ENCODE results near the gene VWA8.
"Not testable (repeated sequence)": the region's sequence is repeated elsewhere in the genome, so short reads cannot be mapped to it uniquely, and the experiment has no call there.

The VWA8 gene

DNA sequence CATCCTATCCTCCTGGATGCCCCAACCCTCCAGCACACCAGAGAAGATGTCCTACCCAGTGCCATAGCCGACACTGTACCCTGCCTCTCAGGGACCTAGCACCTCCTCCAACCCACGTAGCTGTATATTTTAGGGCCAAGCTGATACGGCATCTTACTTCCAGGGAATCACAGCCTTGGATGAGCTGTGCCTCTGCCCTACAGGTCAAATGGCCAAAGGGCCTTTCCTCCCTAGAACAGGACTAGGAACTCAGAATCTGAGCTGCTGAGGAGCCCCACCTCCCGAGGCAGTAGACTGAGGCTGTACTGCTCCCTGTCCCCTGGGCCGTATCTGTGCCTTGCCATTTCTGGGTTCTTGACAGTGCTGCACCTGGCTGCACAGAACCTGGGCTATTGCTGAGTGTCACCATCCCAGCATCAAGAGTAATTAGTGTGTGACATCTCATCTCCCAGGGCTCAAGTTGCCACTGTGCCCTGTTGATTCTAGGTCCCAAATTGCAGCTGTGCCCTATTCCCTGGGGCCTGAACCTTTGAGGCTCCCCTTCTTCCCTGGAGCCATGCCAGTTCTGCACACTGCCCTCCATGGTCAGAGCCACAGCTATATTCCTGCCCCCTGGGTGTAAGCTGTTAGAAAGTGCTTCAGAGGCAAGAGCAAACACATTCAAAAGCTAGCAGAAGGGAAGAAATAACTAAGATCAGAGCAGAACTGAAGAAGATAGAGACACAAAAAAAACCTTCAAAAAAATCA lies 41.0 kb downstream of the VWA8 start:
- no peak for DNase-seq

DNA sequence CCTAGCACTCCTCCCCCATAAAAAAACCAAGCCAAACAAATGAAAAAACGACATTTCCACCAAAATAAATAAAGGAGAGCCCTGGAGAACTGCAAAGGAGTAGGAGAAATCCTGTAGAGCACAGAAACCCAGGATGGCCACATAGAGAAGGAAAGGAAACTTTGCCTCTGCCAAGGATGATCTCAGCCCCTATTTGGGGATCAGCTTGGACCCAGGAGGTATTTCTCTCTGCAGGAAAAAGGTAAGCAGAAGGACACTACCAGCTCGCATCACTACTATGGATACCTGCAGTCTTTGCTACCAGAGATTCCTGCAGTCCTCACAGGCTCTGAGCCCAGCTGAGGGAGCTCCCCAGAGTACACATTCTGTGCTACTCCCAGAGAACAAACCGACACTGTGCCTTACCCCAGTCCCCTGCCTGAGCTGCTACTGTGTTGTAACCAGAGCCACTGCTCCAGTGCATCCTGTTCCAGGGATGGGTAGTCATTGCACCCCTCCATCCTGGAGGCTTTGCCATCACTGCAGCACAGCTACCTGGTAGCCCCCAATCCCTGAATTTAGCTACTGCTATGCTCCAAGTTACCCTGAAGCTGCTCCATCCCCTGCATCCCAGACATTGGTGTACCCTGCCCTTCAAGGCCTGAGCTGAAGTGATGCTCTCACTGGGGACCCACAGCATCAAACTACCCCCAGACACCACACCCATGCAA lies 41.7 kb downstream of the VWA8 start:
- DNase-seq: no peak

DNA sequence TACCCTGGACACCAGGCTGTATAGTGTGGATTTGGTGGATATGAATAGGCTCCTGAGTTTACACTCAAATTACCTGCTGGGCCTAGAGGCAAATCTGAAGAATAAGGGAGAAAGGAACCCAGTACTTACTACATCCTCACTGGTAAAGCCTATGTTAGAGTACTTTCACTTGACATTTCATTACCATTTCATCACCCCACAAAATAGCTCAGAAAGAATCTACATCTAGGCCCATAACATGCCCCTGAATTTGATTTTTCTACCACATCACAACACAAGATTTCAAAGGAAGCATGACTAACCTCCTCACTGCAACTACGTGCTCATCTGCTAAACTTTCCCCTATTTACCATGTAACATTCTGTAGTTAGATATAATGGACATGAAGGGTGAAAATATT lies 43.3 kb downstream of the VWA8 start:
- DNase-seq: peak; percentile 58

DNA sequence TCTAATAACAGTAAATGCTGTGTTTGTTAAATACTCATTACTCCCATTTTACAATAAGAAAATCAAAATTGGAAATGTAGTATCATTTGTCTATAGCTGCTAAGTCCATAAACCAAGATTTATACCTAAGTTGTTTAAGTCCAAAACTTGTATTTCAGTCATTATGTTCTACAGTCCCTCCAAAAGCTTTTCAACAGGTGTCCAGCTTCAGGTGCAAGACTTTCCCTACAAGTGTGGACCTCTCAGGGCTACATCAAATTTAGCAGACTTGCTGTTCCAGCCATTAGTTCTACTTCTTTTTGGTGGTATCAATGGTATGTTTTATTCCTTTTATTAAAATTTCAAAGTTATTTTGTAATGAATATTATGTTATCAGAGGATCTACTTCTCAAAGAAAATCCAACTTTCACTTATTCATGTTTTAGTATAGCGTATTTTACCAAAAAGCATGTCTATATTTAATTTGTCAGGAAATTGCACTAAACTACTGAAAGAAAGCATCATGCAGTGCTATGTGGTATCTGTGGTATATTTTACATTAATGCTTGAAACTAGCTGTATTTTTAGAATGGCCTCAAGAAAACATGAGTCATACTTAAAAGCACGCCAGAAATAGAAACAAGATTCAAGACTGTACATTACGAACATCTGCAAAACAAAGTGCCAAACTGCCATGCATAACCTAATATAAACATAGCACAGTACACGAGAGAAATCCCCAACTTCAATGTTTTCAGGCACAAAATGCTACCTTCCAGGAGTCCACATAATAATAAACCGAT lies 44.5 kb downstream of the VWA8 start:
- peak; percentile 70 for DNase-seq

DNA sequence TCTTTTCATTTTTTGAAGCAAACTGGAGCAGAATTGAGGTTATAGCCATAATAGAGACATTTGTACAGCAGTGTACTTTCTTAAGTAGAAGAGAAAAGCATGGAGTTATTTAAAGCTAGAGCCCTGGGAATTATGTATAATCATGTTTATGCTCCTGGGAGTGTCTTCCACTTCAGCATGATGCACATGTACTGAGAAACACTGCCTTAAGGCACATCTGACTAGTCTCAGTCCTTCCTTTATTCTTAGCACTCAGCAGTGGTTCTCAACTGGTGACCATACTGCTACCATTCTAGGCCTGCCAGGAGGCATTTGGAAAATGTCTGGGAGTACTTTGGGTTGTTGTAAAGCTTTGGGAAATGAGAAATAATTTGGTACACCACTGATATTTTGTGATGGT lies 45.8 kb downstream of the VWA8 start:
- DNase-seq: no peak

DNA sequence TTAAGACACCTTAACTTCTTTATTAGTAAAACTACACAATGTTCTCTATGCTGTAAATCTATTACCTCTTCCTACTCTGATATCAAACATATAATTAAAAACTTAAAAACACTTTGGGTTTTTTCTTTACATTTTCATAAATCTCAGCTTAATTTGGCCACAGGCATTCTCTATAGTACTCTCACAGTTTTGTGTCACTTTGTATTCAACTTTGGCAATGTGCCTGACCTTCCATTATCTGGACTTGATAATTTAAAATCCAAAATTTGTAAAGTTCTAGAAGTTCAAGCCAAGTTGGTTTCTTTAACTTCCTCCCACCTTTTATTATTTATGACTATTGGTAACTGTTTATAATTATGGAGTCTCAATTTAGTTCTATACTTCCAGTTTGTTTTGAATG lies 46.4 kb downstream of the VWA8 start:
- no peak for DNase-seq

DNA sequence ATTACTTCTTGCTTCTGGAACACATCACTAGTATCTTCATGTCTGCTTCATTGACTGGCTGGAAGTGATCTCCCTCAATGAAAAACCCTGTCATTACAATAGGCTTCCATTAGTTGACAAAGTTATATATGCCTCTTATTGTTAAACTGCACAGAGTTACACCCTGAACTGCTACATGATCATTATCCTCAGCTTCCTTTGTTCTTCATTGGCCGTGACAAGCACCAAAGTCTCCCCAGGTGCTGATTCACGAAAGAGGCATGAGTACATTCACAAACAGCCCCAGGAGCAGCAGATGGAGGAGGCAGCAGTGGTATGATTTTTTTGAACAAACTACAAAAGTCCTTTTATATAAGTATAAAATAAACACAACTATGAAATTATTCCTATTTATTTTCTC lies 51.4 kb downstream of the VWA8 start:
- DNase-seq: no peak

DNA sequence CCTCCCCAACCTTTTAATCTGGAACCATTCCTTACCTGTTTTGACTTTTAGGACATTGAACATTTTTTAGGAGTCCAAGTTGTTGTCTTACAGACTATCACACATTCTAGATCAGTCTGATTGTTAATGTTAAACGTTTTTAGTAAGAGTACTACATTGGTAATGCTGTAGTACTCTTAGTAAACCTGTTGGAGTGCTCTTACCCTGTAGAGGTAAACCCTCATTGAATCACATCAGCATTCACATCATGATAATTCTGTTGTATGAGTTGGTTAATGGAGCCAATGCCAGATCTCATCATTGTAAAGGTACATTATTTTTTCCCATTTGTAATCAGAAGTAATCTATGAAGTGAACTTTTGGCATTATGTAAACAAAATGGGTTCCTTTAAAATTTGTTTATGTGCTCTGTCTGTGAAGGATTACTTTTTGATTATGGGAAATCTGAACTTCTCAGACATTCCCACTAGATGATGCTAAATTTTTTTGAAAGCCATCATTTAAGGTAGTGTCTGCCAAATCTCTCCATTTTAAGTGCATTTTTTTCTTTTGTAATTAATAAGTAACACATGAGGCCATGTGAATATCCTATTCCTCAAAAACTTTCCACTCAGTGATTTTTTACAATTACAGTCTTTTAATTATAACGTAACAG lies 55.2 kb downstream of the VWA8 start:
- DNase-seq: peak; percentile 50

DNA sequence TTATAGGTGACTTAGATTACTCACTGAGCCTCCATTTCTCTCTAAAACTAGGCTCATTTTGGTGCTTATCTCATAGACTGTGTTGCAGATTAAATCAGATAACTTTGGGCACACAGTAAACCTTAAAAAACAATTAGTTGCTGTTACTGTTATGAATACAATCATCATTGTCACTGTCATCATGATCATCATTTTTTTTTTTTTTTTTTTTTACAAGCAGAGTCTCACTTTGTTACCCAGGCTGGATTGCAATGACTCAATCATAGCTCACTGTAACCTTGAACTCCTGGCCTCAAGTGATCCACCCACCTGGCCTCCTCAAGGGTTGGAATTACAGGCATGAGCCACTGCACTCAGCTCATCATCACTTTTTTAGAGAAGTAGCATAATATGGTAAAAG lies 60.0 kb downstream of the VWA8 start:
- DNase-seq: peak; percentile 26

DNA sequence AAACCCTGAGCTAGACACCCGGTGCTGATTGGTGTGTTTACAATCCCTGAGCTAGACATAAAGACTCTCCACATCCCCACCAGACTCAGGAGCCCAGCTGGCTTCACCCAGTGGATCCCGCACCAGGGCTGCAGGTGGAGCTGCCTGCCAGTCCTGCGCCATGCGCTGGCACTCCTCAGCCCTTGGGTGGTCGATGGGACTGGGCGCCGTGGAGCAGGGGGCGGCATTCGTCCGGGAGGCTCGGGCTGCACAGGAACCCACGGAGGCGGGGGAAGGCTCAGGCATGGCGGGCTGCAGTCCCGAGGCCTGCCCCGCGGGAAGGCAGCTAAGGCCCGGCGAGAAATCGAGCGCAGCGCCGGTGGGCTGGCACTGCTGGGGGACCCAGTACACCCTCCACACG lies 62.5 kb downstream of the VWA8 start:
- DNase-seq: not testable (repeated sequence)

DNA sequence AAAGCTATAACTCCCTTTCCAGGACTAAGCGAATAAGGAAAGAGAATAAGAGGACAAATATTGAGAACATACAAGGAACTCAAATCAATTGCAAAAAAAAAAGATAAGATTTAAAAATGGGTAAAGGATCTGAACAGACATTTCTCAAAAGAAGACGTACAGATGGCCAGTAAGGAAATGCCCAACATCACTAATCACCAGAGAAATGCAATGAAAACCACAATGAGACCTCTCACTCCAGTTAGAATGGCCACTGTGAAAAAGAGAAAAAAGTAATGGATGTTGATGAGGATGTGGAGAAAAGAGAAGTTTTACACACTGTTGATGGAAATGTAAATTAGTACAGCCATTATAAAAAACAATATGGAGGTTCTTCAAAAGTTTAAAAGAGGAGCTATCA lies 63.8 kb downstream of the VWA8 start:
- DNase-seq: no peak

DNA sequence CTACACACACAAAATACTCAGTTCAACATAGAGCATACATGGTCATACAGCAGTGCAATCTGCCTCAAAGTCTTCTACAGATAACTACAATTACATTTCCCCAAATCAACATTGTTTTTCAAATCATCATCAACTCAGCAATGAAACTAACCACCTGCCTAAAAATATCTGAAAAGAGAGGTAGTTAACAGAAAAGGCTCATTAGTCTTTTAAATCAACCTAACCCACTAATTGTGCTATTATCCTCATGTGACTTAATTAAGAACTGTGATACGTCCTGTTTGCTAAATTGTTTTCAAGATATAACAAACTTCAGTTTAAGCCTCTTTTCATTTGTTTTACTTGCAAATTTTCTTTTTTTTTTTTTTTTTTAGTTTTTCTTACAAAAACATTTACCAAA lies 65.4 kb downstream of the VWA8 start:
- no peak for DNase-seq

DNA sequence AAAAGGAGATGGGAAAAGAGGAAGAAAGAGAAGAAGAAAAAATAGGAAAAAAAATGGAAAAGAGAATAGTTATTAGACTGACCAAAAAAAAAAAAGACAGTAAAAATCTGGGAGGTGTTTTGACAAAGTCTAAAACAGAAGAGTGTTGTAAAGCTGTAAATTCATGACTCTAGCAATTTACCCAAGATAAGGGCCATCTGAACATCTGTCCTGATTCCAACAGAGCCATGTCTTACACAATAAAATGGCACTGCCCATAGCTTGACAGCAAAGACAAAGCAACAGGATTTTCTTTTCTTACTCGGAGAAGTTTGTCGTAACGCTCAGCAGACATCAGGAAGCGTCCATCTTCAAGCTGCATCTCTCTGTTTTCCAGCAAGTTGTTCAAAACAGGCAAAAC lies 69.8 kb downstream of the VWA8 start:
- DNase-seq: no peak

DNA sequence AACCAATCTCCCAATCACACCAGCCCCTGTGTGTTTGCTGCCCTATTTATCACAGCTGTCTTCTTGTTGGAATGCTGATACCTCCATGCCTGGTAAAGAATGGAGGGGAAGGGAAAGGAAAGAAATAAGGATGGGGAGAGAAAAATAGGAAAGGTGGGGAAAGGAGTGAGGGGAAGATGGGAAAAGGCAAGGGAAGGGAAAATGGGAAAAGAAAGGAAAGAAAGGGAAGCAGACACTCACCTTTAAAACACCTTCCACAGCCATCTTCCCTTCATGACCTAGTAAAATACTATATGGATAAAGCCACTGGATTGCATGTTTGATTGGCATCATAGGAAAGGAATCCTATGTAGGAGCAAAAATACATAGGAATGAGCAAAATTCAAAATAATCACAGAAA lies 77.8 kb downstream of the VWA8 start:
- no peak for DNase-seq

DNA sequence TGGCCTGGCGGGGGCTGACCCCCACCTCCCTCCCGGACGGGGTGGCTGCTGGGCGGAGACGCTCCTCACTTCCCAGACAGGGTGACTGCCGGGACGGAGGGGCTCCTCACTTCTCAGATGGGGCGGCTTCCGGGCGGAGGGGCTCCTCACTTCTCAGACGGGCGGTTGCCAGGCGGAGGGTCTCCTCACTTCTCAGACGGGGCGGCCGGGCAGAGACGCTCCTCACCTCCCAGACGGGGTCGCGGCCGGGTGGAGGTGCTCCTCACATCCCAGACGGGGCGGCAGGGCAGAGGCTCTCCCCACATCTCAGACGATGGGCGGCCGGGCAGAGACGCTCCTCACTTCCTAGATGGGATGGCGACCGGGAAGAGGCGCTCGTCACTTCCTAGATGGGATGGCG lies 79.0 kb downstream of the VWA8 start:
- not testable (repeated sequence) for DNase-seq

DNA sequence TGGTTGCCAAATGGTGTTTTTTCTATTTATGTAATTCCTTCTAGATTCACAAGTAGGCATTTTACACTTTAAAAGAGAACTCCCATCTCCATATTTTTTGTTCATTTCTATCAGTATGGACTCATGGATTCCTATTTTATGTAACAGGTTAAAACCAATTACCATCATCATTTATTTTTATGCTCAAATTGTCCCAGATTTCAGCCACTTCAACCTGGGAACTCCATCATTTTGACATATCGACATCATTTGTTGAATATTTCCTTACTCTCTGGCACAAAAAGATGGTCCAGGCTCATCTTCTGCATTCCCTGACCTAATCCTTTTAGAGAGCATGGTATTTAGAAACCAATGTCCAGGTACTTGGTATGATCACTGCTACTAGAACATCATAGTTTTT lies 79.9 kb downstream of the VWA8 start:
- DNase-seq: no peak

DNA sequence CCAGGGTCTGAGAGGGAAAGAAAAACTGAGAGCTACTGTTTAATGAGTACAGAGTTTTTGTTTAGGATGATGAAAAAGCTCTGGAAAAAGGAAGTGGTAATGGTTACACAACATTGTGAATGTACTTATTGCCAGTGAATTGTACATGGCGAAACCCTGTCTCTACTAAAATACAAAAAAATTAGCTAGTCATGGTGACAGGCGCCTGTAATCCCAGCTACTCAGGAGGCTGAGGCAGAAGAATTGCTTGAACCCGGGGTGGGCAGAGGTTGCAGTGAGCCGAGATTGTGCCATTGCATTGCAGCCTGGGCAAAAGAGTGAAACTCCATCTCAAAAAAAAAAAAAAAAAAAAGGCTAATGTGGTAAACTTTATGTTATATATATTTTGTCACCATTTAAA lies 96.3 kb downstream of the VWA8 start:
- DNase-seq: no peak

DNA sequence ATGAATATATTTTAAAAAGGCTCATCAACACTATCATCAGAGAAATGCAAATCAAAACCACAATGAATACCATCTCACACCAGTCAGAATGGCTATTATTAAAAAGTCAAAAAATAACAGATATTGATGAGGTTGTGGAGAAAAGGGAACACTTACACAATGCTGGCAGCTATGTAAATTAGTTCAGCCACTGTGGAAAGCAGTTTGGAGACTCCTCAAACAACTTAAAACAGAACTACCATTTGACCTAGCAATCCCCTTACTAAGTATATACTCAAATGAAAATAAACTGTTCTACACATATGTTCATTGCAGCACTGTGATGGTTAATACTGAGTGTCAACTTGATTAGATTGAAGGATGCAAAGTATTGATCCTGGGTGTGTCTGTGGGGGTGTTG lies 98.2 kb downstream of the VWA8 start:
- DNase-seq: not testable (repeated sequence)

DNA sequence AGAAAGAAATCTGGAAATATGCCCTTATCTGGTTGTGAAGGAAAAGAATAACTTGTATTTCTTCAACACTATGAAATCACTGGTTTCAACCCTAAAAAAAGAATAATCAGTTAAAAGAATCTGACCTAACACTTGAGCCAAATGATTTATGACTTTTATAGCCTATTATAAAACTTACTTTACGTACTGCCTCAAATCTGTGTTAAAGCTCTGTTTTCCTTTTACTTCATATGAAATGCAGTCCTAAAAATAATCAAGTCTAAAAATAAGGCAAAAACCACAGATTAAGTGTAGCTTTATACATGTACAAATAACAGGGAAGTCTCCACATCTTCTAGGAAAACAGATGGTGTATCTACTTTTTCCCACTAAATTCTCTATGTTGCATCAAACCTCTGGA lies 101.3 kb downstream of the VWA8 start:
- no peak for DNase-seq

DNA sequence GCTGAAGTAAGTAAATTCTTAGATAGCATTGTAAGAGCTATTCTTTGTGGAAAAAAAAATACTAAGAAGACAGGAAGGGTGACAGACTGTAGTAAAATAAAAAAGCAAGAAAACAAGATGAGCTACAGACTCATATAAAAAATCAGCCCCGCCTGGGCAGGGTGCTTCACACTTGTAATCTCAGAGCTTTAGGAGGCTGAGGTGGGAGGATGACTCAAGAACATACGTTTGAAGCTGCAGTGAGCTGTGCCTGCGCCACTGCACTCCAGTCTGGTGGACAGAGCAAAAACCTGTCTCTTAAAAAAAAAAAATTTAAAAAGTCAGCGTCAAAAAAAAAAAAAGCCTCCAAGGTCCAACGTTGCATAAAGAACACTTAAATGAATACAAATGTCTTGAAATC lies 102.1 kb downstream of the VWA8 start:
- no peak for DNase-seq

DNA sequence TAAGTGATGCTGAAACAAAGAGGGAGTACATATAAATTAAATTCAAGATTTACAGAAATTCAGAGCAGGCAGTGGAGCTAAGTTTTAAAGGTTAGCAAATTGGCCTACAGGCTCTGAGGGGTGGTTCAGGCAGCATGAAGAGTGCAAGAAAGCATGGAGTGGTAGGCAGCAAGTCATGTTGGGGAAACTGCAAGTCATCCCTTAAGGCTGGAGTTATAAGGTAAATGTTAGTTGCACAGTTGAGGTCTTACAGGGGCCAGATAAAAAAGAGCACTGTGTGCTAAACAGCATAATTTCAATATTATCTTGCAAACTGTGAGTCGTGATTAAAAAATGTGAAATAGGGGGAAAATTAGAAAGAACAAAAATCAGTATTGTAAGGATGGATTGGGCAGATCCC lies 106.2 kb downstream of the VWA8 start:
- no peak for DNase-seq

DNA sequence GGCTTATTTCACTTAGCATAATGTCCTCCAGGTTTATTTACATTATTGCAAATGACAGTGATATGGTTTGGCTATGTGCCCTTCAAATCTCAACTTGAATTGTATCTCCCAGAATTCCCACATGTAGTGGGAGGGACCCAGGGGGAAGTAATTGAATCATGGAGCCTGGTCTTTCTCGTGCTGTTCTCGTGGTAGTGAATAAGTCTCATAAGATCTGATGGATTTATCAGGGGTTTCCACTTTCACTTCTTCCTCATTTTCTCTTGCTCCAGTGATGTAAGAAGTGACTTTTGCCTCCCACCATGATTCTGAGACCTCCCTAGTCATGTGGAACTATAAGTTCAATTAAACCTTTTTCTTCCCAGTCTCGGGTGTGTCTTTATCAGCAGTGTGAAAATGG lies 109.6 kb downstream of the VWA8 start:
- no peak for DNase-seq

DNA sequence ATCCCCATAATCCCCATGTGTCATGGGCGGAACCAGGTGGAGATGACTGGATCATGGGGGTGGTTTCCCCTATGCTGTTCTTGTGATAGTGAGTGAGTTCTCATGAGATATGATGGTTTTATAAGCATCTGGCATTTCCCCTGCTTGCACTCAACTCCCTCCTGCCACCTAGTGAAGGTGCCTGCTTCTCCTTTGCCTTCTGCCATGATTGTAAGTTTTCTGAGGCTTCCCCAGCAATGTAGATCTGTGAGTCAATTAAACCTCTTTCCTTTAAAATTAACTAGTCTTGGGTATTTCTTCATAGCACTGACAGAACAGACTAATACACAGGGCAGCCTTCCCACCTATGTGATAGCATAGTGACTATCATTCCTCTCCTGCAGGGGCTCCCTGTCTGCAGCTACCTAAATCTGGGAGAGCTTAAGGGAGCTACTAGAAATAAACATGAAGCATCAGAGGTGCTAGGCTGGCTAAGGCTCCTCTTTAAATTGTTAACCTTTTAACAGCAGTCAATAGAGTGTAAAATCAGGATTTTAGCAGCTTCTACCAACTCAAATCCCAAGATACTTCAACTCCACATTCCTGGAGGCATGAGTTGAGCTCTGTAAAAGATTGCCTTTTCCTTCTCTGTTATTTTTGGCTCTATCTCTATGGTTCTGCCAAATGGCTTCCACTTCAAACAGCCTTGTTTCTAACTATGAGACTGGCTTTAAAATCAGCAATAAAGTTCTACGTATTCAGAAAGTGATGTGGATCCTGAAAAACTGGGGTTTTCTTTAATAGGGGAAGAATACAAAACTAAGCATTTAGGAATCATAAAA lies 112.3 kb downstream of the VWA8 start:
- DNase-seq: no peak

All from activated CD4-positive, alpha-beta T cell treated with anti-CD3 and anti-CD28 coated beads, Interleukin-2, Interleukin-6, amounts not matched to agents 100 ng/mL and 50 ng/mL, durations not matched to agents 16 hours and 8 hours (primary cell).